ENCODE data around the gene HTRA3.

HTRA3 gene

GRCh38 chr4:8236920-8237195 lies 32.7 kb upstream of the HTRA3 start:
- Histone ChIP-seq H3K36me3 (ENCODE audit: low read length) (no peaks in the 10 kb centered on the region), H3K9ac (ENCODE audit: low read length) (no peak overlapping the region), H3K4me3 (ENCODE audit: insufficient read depth, low read length, poor library complexity, severe bottlenecking) (no peak overlapping the region), H3K9me2 (replicated peaks; ENCODE audit: insufficient read depth, low read length) (no peaks in the 10 kb centered on the region), H3K9me3 (ENCODE audit: insufficient read depth, low read length) (no peaks in the 10 kb centered on the region), H2AFZ (ENCODE audit: low read depth, low read length, severe bottlenecking) (no peak overlapping the region), H3F3A (ENCODE audit: insufficient read depth) (no peaks in the 10 kb centered on the region), H3K79me2 (ENCODE audit: insufficient read depth, low read length) (no peaks in the 10 kb centered on the region), H3K4me2 (ENCODE audit: low read depth, low read length, poor library complexity, severe bottlenecking) (no peak overlapping the region), H4K20me1 (ENCODE audit: low read depth, low read length) (no peaks in the 10 kb centered on the region), H3K27ac (ENCODE audit: low read depth, low read length) (no peak overlapping the region), H3K27me3 (ENCODE audit: low read length) (no peaks in the 10 kb centered on the region)
- no peak for TF ChIP-seq EZH2phosphoT487 (conservative IDR thresholded peaks at IDR 0.05; ENCODE audit: low read length)
- TF ChIP-seq CTCF (IDR thresholded peaks at IDR 0.05; ENCODE audit: insufficient read depth, low read length, poor library complexity, severe bottlenecking): no peak

- H3K9me3 ChIP-seq (ENCODE audit: insufficient read depth, low read length): no peaks in the 10 kb centered on the region
- TF ChIP-seq EZH2phosphoT487 (conservative IDR thresholded peaks at IDR 0.05; ENCODE audit: low read length): no peak
- TF ChIP-seq CTCF (IDR thresholded peaks at IDR 0.05; ENCODE audit: insufficient read depth, low read length, poor library complexity, severe bottlenecking): no peak
Measured at GRCh38 chr4:8237256-8237989, 32.1 kb upstream of the HTRA3 start.

GRCh38 chr4:8238036-8238511 lies 31.5 kb upstream of the HTRA3 start:
- no peak overlapping the region for H3K4me3 ChIP-seq (ENCODE audit: insufficient read depth, low read length, poor library complexity, severe bottlenecking)
- no peaks in the 10 kb centered on the region for H3K27me3 ChIP-seq (ENCODE audit: low read length)
- H3K9me2 ChIP-seq (replicated peaks; ENCODE audit: insufficient read depth, low read length): no peaks in the 10 kb centered on the region
- no peaks in the 10 kb centered on the region for H3F3A ChIP-seq (ENCODE audit: insufficient read depth)
- H3K4me2 ChIP-seq (ENCODE audit: low read depth, low read length, poor library complexity, severe bottlenecking): no peak overlapping the region
- H3K9ac ChIP-seq (ENCODE audit: low read length): no peak overlapping the region
- no peaks in the 10 kb centered on the region for H3K36me3 ChIP-seq (ENCODE audit: low read length)
- no peaks in the 10 kb centered on the region for H3K9me3 ChIP-seq (ENCODE audit: insufficient read depth, low read length)
- H2AFZ ChIP-seq (ENCODE audit: low read depth, low read length, severe bottlenecking): no peak overlapping the region
- no peak for TF ChIP-seq EZH2phosphoT487 (conservative IDR thresholded peaks at IDR 0.05; ENCODE audit: low read length)
- TF ChIP-seq CTCF (IDR thresholded peaks at IDR 0.05; ENCODE audit: insufficient read depth, low read length, poor library complexity, severe bottlenecking): no peak
- H4K20me1 ChIP-seq (ENCODE audit: low read depth, low read length): no peaks in the 10 kb centered on the region
- H3K79me2 ChIP-seq (ENCODE audit: insufficient read depth, low read length): no peaks in the 10 kb centered on the region
- H3K27ac ChIP-seq (ENCODE audit: low read depth, low read length): no peak overlapping the region

More at GRCh38 chr4:8237256-8237989, 32.1 kb upstream of the HTRA3 start:
- H4K20me1 ChIP-seq (ENCODE audit: low read depth, low read length): no peaks in the 10 kb centered on the region
- H3K9ac ChIP-seq (ENCODE audit: low read length): no peak overlapping the region
- no peak overlapping the region for H3K4me3 ChIP-seq (ENCODE audit: insufficient read depth, low read length, poor library complexity, severe bottlenecking)
- H3K79me2 ChIP-seq (ENCODE audit: insufficient read depth, low read length): no peaks in the 10 kb centered on the region
- no peaks in the 10 kb centered on the region for H3K36me3 ChIP-seq (ENCODE audit: low read length)
- no peak overlapping the region for H3K27ac ChIP-seq (ENCODE audit: low read depth, low read length)
- no peaks in the 10 kb centered on the region for H3K27me3 ChIP-seq (ENCODE audit: low read length)
- no peak overlapping the region for H3K4me2 ChIP-seq (ENCODE audit: low read depth, low read length, poor library complexity, severe bottlenecking)
- H2AFZ ChIP-seq (ENCODE audit: low read depth, low read length, severe bottlenecking): no peak overlapping the region
- no peaks in the 10 kb centered on the region for H3F3A ChIP-seq (ENCODE audit: insufficient read depth)
- H3K9me2 ChIP-seq (replicated peaks; ENCODE audit: insufficient read depth, low read length): no peaks in the 10 kb centered on the region

Data from SU-DHL-6 (cell line).